ENCODE measurements around the gene SLC28A3.
A peak's percentile ranks its signal among the peaks of the same experiment; 100 is the strongest.

SLC28A3 gene

DNA sequence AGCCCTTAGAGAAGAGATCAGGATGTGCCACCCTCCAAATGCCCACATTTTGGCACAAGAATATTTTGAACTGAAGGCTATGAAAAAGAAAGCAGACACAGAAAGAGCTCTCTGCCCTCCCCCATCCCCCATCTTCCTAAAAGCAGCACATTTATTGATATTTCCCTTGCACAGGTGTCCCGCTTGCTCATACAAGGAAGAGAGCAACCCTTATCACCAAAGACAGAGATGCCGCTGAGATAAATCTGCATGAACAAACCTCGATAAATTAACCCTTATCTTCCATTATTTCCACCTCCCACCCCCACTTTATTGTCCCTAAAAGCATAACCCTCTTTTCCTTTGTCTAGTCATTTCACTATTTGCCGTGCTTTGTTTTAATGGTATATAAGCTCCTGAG is 1.8 kb downstream of the SLC28A3 start:
- DNase-seq: no peak

DNA sequence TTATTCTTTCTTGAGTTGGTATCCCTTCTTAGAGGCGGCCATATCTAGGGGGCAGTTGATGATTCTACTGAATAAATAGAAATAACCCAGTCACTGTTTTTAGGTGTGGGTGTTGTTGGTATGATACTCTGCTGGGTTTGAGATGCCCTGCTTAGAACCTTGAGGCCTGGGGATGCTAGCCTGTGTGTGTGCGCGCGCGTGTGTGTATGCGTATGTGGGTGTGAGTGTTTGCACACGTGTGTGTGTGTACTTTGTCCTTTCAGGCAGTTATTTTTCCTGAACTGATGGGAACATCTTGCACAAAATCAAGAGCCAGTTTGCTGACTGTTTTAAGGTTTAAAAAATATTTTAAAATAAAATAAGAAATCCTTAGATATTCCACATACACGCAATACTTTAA is 3.3 kb downstream of the SLC28A3 start:
- DNase-seq: no peak

DNA sequence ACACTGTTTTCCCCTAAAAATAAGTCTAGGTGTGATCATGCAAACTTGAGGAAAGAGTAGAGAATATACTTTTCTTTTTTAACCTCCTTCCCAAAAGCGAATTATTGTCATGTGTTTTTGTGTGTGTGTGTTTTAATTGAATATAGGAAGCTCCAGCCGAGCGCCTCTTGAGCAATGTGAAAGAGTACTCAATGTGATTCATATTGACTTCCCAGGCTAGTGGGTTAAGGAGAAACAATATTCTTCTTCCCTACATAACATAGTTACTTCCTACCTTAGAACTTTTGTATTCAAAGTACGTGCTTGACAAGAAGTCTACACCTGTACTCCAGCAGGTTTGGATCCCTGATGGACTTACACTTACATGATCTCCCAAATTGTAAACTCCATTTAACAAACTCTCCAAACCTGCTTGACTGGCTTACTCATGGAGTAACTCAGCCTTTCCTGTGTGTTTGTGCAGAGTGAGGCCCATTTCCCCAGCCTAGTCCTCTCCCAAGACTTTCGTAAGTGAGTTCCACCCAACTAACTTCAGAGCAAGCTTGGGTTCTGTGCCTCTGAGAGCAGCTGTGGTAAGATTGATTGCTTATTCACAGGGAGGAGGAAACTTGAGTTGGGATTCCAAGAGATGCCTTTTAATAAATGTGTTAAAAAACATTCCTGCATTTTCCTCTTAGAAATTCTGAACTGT is 9.3 kb downstream of the SLC28A3 start:
- DNase-seq: no peak

DNA sequence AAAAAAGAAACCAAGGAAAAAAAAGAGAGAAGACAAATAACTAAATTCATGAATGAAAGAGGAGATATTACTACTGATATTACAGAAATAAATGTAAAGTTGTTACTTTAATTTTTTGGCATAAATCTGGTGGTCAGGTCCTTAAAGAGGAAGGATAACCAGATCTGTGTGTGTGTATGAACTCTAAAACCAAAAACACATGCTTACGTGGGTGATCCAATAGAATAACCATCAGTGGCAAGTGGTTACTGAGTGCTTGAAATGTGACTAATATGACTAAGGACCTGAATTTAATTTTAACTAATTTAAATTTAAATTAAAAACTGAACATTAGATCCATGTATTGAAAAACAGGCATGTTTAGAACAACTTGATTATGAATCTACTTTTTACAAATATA is 10.3 kb downstream of the SLC28A3 start:
- DNase-seq: no peak

- DNase-seq: no peak
Observed at GRCh38 chr9:84327184-84327583, 13.4 kb downstream of the SLC28A3 start.

DNA sequence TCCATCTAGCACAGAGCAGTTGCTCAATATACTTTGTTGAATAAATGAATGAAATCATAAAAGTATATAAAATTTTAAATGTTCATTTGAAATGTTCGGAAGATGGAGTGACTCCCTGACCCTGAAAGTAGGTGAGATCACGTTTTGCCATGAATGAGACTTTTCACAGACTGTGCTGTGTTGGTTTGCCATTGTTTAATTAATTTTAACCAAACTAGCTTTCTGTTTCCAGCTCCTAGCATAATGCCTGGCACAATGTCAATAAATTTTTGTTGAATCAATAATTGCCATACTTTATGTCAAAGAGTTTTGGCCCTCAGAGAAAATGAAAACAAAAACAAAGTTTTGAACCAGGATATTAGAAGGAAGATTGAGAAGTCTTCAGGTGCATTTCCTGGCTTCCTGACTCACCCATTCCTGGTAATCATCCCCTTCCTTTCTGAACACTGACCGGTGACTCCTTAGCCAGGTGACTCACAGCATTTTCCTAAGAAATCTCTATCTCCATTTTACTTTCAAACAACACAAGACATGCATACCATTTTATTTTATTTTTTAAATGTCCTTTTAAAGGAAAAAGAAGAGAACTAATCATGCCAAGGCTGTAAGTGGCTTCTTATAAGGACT is 15.1 kb downstream of the SLC28A3 start:
- DNase-seq: peak; percentile 14

GRCh38 chr9:84324811-84325210 is 15.7 kb downstream of the SLC28A3 start:
- DNase-seq: no peak

DNA sequence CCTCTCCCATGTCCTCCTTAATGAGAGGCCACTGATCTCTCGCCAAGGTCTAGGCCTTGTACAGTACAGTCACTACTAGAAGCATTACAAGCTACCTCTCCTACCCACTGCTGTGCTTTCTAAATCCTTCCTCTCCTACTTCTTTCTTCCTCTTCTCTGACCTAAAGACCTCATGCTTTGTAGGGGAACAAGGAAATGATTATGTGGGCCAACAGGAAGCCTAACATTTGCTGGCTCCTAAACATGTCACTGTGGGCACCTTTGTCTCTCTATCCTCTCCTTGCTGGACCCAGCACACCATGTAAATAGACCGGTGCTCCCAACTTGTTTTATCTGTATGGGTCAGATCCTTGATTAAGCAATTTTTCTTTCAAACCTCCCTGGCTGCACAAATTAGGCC is 16.7 kb downstream of the SLC28A3 start:
- DNase-seq: no peak

GRCh38 chr9:84322828-84323227 is 17.7 kb downstream of the SLC28A3 start:
- DNase-seq: peak; percentile 81

GRCh38 chr9:84320231-84320630 is 20.3 kb downstream of the SLC28A3 start:
- DNase-seq: no peak

- no peak for DNase-seq
Observed at GRCh38 chr9:84319632-84320031, 20.9 kb downstream of the SLC28A3 start.

DNA sequence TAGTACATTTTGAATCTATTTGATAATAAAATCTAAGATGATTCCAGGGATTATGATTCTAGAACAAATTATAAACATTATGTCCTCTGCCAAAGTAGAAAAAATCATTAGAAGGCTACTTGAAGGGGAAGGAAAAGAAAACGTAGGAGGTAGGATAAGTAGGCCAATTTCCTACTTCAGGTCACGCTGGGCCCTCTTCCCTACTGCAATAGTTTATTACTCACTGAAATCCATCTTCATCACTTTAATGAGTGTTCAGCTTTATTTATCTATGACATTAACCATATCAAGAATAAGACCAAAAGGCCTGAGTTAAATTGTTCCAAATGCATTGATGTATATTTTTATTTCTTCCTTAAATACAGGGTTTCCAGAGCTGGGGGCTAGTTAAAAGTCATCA is 21.6 kb downstream of the SLC28A3 start:
- DNase-seq: no peak

DNA sequence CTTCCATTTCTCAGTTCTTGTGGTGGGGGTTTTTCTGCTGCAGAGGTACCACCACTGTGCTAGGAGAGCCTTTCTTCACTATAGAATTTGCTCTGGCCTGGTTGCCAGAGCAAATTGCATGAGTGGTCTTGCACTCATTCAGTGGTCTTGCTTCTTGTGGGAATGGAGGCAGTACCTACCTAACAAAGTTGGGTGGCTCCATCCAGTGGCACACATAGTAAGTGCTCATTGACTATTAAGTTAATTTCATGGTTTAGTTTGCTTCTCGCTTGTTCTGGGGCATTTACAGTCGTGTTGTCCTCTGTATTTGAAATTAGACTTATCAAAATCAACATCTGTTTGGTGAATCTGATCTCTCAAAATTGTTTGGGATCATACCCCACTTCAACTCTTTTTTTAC is 23.0 kb downstream of the SLC28A3 start:
- no peak for DNase-seq

DNA sequence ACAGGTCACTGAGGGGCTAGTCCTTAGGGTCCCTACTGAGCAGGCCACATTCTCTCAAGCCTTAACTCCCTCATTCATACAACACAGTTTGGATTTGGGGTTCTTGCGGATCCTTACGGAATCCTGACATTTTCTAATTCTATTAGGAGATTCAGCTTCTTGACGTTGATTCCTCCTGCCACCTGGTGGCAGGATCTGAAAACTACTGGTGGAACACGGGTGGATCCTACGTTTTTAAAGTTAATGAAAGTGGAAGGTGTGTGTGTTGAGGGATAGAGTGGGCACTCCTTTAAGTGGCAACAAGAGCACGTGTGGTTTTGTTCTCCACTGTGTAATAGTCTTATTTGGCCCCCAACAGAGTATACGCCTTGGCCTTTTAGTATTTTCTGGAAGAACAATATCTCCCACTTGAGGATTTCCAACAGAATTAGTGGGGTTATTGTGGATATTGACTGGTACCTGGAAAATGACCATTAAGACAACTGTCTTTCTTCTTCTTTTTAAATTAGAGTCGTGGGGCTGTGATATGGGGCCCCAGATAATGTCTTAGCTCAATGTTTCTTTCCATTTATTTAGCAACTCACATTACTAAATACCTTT is 25.2 kb downstream of the SLC28A3 start:
- peak; percentile 55 for DNase-seq

DNA sequence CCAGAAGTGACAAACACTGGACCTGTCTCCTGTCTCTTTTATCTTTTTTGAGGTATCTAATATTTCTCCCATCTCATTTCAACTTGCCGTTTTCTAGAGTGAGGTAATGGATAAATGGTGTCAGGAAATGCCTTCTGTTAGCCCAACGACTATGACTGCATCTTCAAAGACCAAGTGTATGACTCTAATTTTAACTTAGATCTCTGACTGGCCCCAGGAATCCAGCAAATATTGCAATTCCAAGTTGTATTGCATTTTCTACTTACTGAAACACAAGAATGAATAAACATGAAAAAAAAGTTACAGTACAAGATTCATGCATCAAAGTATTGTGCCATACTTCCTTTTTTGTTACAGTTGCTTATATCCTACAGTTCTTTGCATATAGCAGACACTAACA is 26.3 kb downstream of the SLC28A3 start:
- DNase-seq: no peak

DNA sequence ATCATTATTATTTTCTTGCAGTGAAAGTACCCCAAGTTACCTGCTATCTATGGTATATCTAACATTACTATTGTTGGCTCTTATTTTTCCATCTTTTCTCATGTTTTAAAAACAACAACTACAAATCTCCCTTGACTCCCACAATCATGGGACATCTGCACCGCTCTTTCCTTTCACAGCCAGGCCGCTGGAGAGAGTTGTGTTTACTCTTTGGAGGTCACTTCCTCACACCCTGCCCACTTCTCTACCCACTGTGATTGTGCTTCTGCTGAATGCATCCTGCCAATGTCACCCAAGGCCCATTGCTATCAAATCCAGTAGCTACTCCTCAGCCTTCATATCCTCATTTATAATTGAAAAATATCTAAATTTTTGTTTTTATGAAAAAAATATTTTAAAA is 29.7 kb downstream of the SLC28A3 start:
- no peak for DNase-seq

GRCh38 chr9:84305497-84306131 is 34.9 kb downstream of the SLC28A3 start:
- DNase-seq: no peak

DNA sequence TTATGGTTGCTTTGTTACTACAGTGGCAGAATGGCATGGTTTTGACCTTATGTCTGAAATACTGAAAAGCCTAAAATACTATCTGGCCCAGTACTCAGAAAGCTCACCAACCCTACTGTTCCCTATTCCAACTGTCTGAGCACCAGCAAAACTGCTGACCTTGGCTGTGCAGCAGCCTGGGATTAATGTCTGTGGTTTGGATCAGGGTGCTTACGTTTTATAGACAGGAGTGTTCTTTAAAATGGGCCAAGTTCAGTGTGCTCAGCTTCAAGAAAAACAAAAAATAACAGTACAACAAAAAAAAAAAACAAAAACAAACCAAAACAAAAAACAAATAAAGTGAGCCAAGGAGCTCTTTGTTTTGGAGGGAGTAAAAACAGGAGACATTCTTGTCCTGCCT is 36.4 kb downstream of the SLC28A3 start:
- DNase-seq: no peak

DNA sequence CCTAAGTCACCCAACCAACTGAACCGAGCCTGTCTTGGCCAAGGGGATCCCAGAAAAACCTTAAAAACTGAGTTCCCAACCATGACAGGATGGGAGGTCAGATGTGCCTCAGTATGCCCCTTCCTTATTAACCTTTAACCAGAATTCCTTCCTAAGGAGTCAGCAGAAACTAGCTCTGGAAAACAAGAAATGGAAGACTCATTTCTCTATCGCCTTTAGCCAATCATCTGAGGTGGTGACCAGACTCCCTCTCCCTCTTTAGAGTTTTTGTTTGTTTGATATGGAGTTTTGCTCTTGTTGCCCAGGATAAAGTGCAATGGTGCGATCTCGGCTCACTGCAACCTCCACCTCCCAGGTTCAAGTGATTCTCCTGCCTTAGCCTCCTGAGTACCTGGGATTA is 37.5 kb downstream of the SLC28A3 start:
- no peak for DNase-seq

DNA sequence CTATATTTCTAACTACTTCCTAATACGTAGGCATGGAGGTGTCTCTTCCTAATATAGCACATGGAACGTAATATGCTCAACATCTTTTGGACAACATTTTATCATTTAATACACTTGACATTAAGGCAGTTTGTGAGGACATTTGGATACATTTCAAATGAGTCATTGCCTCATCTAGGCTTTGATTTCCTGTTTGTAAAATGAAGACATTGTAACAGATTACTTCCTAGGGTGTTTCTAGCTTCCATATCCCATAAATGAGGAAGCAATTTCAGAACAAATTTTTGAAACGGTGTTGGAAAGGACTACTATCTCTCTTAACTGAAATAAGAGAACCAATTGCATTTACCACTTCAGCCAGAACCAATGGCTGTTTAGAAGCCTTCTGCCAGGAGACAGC is 38.7 kb downstream of the SLC28A3 start:
- peak; percentile 44 for DNase-seq

GRCh38 chr9:84300271-84300670 is 40.3 kb downstream of the SLC28A3 start:
- peak; percentile 17 for DNase-seq

DNA sequence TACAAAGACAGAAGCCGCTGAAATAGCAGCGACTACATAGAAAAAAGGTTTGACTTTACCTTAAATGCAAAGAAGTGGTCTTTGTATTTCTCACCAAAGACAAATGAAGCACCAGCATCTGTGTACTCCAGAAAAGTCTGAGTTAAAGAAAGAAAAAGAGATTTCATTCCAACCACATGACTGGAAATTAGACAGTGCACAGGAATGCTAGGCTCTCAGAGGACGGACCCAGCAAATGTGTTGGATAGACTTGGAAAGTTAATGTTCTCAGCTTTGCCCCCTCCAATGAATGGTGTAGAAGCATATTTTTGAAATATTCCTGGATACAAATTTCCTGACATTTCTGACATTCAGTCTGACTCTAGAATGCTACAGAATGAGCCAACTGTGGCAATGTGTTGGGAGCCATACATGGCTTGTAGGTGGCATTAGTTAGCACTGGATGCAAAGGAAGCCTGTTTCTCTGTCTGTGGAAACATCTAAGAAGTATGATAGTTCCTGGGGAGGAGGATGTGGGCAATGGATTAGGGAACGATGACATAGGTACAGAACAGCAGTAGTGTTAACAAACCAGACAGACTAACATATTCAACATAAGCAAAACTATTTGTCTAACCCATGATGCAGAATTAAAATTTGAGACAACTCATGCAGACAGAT is 43.3 kb downstream of the SLC28A3 start:
- DNase-seq: peak; percentile 77

- peak; percentile 68 for DNase-seq
Observed at GRCh38 chr9:84296146-84296843, 44.3 kb downstream of the SLC28A3 start.

Measured in fibroblast of skin of right quadriceps (primary cell).